A549 (cell line): ENCODE results near the gene DAB2IP. TPM values are rescaled to one million over a fixed set of nuclear protein-coding genes. Genes with fewer than 3 reads are reported as not detected.

Experiments used
- ATAC-seq, 2 experiments: fragments of 200-7000 bp in 1 of 2; fragments of >200 bp in 1 of 2; cut with Nextera tagmentation in 1 of 2; cut with Tn5 transposase in 1 of 2; 3 replicates each; pipeline versions ENCODE4 v1.8.0 to v1.9.1; 2018 to 2020; ENCODE audit warnings: mild to moderate bottlenecking in 1 of 2, moderate library complexity in 1 of 2
- CTCF ChIA-PET: fragments of 300-600 bp; sonication (Branson Sonifier 250); formaldehyde crosslinking; extraction: SDS; loops from one replicate; lab custom pipeline; 2021; ENCODE audit warnings: antibody characterized with exemption, inconsistent platforms; lab: Yijun Ruan, JAX
- POLR2A ChIA-PET: fragments of 350-600 bp; formaldehyde crosslinking; extraction: SDS; loops from one replicate; lab custom pipeline; 2021; ENCODE audit warnings: antibody characterized with exemption, inconsistent platforms; lab: Yijun Ruan, JAX
- DNase-seq, 2 experiments: peaks; one replicate each; pipeline versions ENCODE4 v3.0.0 to v3.0.0-alpha.2; 2011 to 2016; ENCODE audit warnings: low read depth in 1 of 2, low spot score in 1 of 2
- FAIRE-seq: peaks from 2 replicates; lab custom pipeline; 2011; peaks lifted over from hg19 to GRCh38; lab: Jason Lieb, UNC
- H3K27ac ChIP-seq, 2 experiments: fragments of >200 bp; sonication (Bioruptor Twin); formaldehyde crosslinking; 3 replicates each; pipeline ENCODE4 v1.5.1; 2016 to 2017
- H3K4me1 ChIP-seq: fragments of >200 bp; sonication (Bioruptor Twin); formaldehyde crosslinking; 3 replicates; pipeline ENCODE4 v1.6.1; 2016
- H3K4me2 ChIP-seq: fragments of >200 bp; sonication (Bioruptor Twin); formaldehyde crosslinking; 3 replicates; pipeline ENCODE4 v1.6.1; 2016
- H3K4me3 ChIP-seq: fragments of >200 bp; sonication (Bioruptor Twin); formaldehyde crosslinking; 3 replicates; pipeline ENCODE4 v1.5.1; 2016
- H3K9me3 ChIP-seq: fragments of >200 bp; sonication (Bioruptor Twin); formaldehyde crosslinking; 3 replicates; pipeline ENCODE4 v1.6.1; 2016
- CEBPB ChIP-seq, 2 experiments: fragments of >200 bp in 1 of 2; sonication (Bioruptor Twin) in 1 of 2; formaldehyde crosslinking in 1 of 2; IDR thresholded peaks; 2 replicates each; pipeline ENCODE4 v1.6.1; 2012 to 2016
- EHF ChIP-seq: fragments of 250-450 bp; sonication (Bioruptor Pico); IDR thresholded peaks from 2 replicates; pipeline ENCODE4 v1.5.0; 2020; ENCODE audit warnings: mild to moderate bottlenecking
- EHMT2 ChIP-seq: fragments of 200-600 bp; sonication (generic); IDR thresholded peaks from 2 replicates; pipeline ENCODE4 v1.6.1; 2016; ENCODE audit warnings: antibody characterized with exemption, low read depth, mild to moderate bottlenecking, moderate library complexity
- ELK1 ChIP-seq: fragments of 150-350 bp; IDR thresholded peaks from 2 replicates; pipeline ENCODE4 v1.6.1; 2014; ENCODE audit warnings: low read depth, mild to moderate bottlenecking, low read length
- FOSB ChIP-seq: fragments of 250-450 bp; sonication (Bioruptor Pico); IDR thresholded peaks from 2 replicates; pipeline ENCODE4 v1.5.0; 2020; ENCODE audit warnings: mild to moderate bottlenecking, moderate library complexity
- FOSL2 ChIP-seq, 2 experiments: fragments of 450-650 bp in 1 of 2; fragments of >200 bp in 1 of 2; sonication (Bioruptor Twin) in 1 of 2; formaldehyde crosslinking; IDR thresholded peaks; 2 replicates each; pipeline versions ENCODE4 v1.5.0 to v1.6.1; 2016 to 2020; ENCODE audit warnings: mild to moderate bottlenecking in 1 of 2, moderate library complexity in 1 of 2
- FOXS1 ChIP-seq: fragments of 250-450 bp; sonication (Bioruptor Pico); IDR thresholded peaks from 2 replicates; pipeline ENCODE4 v1.5.0; 2020; ENCODE audit warnings: mild to moderate bottlenecking, moderate library complexity
- HOXA7 ChIP-seq: fragments of 250-450 bp; sonication (Bioruptor Pico); IDR thresholded peaks from 2 replicates; pipeline ENCODE4 v1.5.0; 2020; ENCODE audit warnings: mild to moderate bottlenecking, moderate library complexity
- HOXB13 ChIP-seq: fragments of 250-450 bp; sonication (Bioruptor Pico); IDR thresholded peaks from 2 replicates; pipeline ENCODE4 v1.5.0; 2020; ENCODE audit warnings: low read depth, mild to moderate bottlenecking, moderate library complexity
- HOXB5 ChIP-seq: fragments of 250-450 bp; sonication (Bioruptor Pico); IDR thresholded peaks from 2 replicates; pipeline ENCODE4 v1.5.0; 2020; ENCODE audit warnings: mild to moderate bottlenecking, moderate library complexity
- MYC ChIP-seq: IDR thresholded peaks from 2 replicates; pipeline ENCODE4 v1.6.1; 2012; ENCODE audit warnings: mild to moderate bottlenecking, inconsistent platforms, low read length, improper control_type of control experiment, borderline replicate concordance
- NFE2L2 ChIP-seq: fragments of 150-350 bp; conservative IDR thresholded peaks from 2 replicates; pipeline ENCODE4 v1.6.1; 2014; ENCODE audit warnings: low read length
- NR3C1 ChIP-seq: fragments of >200 bp; sonication (Bioruptor Twin); formaldehyde crosslinking; IDR thresholded peaks from 3 replicates; pipeline ENCODE4 v1.6.1; 2017
- PHF8 ChIP-seq: fragments of 200-600 bp; sonication (generic); IDR thresholded peaks from 2 replicates; pipeline ENCODE4 v1.6.1; 2016; ENCODE audit warnings: low read depth, mild to moderate bottlenecking, antibody characterized with exemption, moderate library complexity, borderline replicate concordance
- POLR2AphosphoS2 ChIP-seq: conservative IDR thresholded peaks from 2 replicates; pipeline ENCODE4 v1.6.1; 2012; ENCODE audit warnings: low read length, improper control_type of control experiment, inconsistent platforms
- RCOR1 ChIP-seq: fragments of 150-350 bp; IDR thresholded peaks from 2 replicates; pipeline ENCODE4 v1.6.1; 2014; ENCODE audit warnings: antibody characterized with exemption, low read length, low read depth
- TFCP2L1 ChIP-seq: fragments of 250-450 bp; sonication (Bioruptor Pico); IDR thresholded peaks from 2 replicates; pipeline ENCODE4 v1.5.0; 2021; ENCODE audit warnings: mild to moderate bottlenecking
- TP53 ChIP-seq: fragments of 250-450 bp; sonication (Bioruptor Pico); IDR thresholded peaks from 2 replicates; pipeline ENCODE4 v1.5.0; 2021; ENCODE audit warnings: mild to moderate bottlenecking, moderate library complexity
- WGBS: methylation state at CpG from one replicate; pipeline ENCODE4 v1.1.6; 2017; ENCODE audit errors: missing lambda C conversion rate; 5-methylcytosine and 5-hydroxymethylcytosine counted together
- polyA plus RNA-seq, 4 experiments: library from polyadenylated mRNA; depleted of rRNA in 3 of 4; stranded (reverse); fragments of >200 nt; fragmentation: RNase III in 1 of 4; extraction: RNeasy Plus Mini Kit Qiagen cat#74134 plus additional on column Dnase treatment in 1 of 4; gene quantifications; 2 replicates in 3 of 4; 3 replicates in 1 of 4; pipeline ENCODE4 v1.2.3, GENCODE V29; 2011 to 2017
- TF ChIP-seq, protein P1 (sequence below): fragments of >200 bp; sonication (Bioruptor Twin); formaldehyde crosslinking; IDR thresholded peaks from 2 replicates; pipeline ENCODE4 v1.6.1; 2016
- TF ChIP-seq, protein P2 (sequence below): fragments of 250-450 bp; sonication (Bioruptor Pico); IDR thresholded peaks from 2 replicates; pipeline ENCODE4 v1.5.0; 2020; ENCODE audit warnings: low read depth, mild to moderate bottlenecking, moderate library complexity
- TF ChIP-seq, protein P3 (sequence below): IDR thresholded peaks from 2 replicates; pipeline ENCODE4 v1.6.1; 2012

DAB2IP gene
- polyA plus RNA-seq, 2 of the 4 experiments (the other 2 are of a cell fraction) = 9.7 to 13.9 TPM

DNA sequence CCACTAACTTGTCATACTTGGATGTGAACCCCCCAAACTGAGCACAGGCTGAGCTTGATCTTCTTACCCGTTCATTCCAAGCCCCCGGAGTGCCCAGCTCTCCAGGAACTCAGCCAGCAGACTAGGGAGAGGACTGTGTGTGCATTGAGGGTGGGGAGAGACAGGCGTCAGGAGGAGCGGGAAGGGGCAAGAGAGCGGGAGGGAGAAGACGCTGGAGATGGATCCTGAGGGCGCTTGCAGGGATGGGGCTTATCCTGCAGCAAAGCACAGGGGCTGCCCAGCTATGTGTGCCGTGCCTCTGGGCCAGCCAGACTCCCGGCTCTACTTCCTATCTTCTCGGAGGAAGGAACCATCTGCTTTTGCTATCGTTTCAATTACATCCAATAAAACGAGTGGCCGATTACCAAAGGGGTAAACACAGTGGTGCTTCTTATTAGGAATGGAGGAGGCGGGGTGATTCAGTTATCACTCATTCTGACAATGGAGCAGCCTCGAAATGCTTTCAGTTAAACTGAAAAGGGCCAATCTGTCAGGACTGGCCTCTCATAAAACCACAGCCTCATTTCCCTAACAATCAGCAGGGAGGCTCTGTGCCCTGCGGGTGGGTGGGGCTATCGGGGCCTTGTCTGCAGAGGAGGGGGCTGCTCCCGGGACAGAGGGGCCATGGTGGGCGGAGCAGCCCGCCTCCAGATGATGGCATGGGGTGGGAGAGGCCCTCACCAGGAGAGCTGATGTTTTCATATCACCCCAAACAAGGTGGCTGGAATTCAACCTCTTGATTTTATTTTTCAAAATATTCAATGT is 168.2 kb downstream of the DAB2IP start:
- no peaks in the 10 kb centered on the region for H3K9me3 ChIP-seq
- 53% methylated on average over 20 of the region's 20 CpGs for WGBS
- ATAC-seq (0 out of 6 replicates have a peak, but pooled peaks of 1 of the 2 experiments have one; percentile 12), FAIRE-seq (no peak), DNase-seq (no peak)
- ChIA-PET POLR2A (no interaction called here), CTCF (no interaction called here)
- TF ChIP-seq FOSB (CRISPR knock-in tag) (no peak), NR3C1 (no peak), HOXA7 (no peak), EHF (CRISPR knock-in tag) (no peak)
- TF ChIP-seq, protein P1, sequence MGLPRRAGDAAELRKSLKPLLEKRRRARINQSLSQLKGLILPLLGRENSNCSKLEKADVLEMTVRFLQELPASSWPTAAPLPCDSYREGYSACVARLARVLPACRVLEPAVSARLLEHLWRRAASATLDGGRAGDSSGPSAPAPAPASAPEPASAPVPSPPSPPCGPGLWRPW = no peak
- no peak overlapping the region for H3K27ac ChIP-seq
- no peak overlapping the region for H3K4me2 ChIP-seq
- no peak overlapping the region for H3K4me3 ChIP-seq
- H3K4me1 ChIP-seq = no peaks in the 10 kb centered on the region

GRCh38 chr9:121820286-121821005 is 169.0 kb downstream of the DAB2IP start:
- ChIA-PET POLR2A (no interaction called here), CTCF (no interaction called here)
- Histone ChIP-seq H3K4me2 (no peak overlapping the region), H3K27ac (no peak overlapping the region), H3K4me1 (no peaks in the 10 kb centered on the region), H3K4me3 (no peak overlapping the region), H3K9me3 (no peaks in the 10 kb centered on the region)
- ATAC-seq (no peak), DNase-seq (no peak), FAIRE-seq (no peak)
- 71% methylated on average over 10 of the region's 11 CpGs for WGBS
- TF ChIP-seq FOXS1 (CRISPR knock-in tag) = no peak
- TF ChIP-seq FOSL2 (IDR thresholded peaks at IDR 0.05) = no peak
- TF ChIP-seq FOSL2 (CRISPR knock-in tag; IDR thresholded peaks at IDR 0.05) = no peak
- TF ChIP-seq TFCP2L1 (CRISPR knock-in tag) = no peak
- no peak for TF ChIP-seq RCOR1
- TF ChIP-seq PHF8 = no peak
- TF ChIP-seq POLR2AphosphoS2 = no peak
- TF ChIP-seq HOXB5 (CRISPR knock-in tag) = no peak
- TF ChIP-seq EHMT2 = no peak
- no peak for TF ChIP-seq MYC
- no peak for TF ChIP-seq NR3C1
- no peak for TF ChIP-seq EHF (CRISPR knock-in tag)
- TF ChIP-seq, protein P1 = no peak
- TF ChIP-seq TP53 (CRISPR knock-in tag) = no peak
- no peak for TF ChIP-seq NFE2L2
- no peak for TF ChIP-seq HOXB13 (CRISPR knock-in tag)
- TF ChIP-seq CEBPB (IDR thresholded peaks at IDR 0.05) = no peak
- TF ChIP-seq, protein P2, sequence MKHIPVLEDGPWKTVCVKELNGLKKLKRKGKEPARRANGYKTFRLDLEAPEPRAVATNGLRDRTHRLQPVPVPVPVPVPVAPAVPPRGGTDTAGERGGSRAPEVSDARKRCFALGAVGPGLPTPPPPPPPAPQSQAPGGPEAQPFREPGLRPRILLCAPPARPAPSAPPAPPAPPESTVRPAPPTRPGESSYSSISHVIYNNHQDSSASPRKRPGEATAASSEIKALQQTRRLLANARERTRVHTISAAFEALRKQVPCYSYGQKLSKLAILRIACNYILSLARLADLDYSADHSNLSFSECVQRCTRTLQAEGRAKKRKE (CRISPR knock-in tag) = no peak
- no peak for TF ChIP-seq ELK1
- TF ChIP-seq, protein P3, sequence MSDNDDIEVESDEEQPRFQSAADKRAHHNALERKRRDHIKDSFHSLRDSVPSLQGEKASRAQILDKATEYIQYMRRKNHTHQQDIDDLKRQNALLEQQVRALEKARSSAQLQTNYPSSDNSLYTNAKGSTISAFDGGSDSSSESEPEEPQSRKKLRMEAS = no peak
